Karpas-422 (cell line): ENCODE measurements around the gene MED15. TPM values are rescaled to one million over a fixed set of nuclear protein-coding genes. Genes with fewer than 3 reads are reported as not detected.

ENCODE experiments used
- DNase-seq: peaks from one replicate; pipeline ENCODE4 v3.0.0-alpha.2; 2015
- H2AFZ ChIP-seq: fragments of 200-600 bp; sonication (generic); 2 replicates; pipeline ENCODE4 v1.6.1; 2014; ENCODE audit warnings: antibody characterized with exemption, low read length, mixed read lengths
- H3K27ac ChIP-seq: fragments of 200-600 bp; sonication (generic); 2 replicates; pipeline ENCODE4 v1.5.1; 2014; ENCODE audit warnings: mild to moderate bottlenecking, low read length, moderate library complexity
- H3K27me3 ChIP-seq: fragments of 200-600 bp; sonication (generic); 2 replicates; pipeline ENCODE4 v1.6.1; 2014; ENCODE audit warnings: low read length, mixed read lengths
- H3K36me3 ChIP-seq: fragments of 200-600 bp; sonication (generic); 2 replicates; pipeline ENCODE4 v1.6.1; 2014; ENCODE audit warnings: low read length, mixed read lengths; ENCODE audit not compliant: insufficient read depth
- H3K4me1 ChIP-seq: fragments of 200-600 bp; sonication (generic); 2 replicates; pipeline ENCODE4 v1.6.1; 2014; ENCODE audit warnings: mild to moderate bottlenecking, low read length, mixed read lengths
- H3K4me2 ChIP-seq: fragments of 200-600 bp; sonication (generic); 2 replicates; pipeline ENCODE4 v1.6.1; 2014; ENCODE audit warnings: low read length, low read depth, mild to moderate bottlenecking; ENCODE audit not compliant: poor library complexity, severe bottlenecking
- H3K4me3 ChIP-seq: fragments of 200-600 bp; sonication (generic); 2 replicates; pipeline ENCODE4 v1.5.1; 2014; ENCODE audit warnings: mild to moderate bottlenecking, antibody characterized with exemption, low read length, mixed read lengths
- H3K79me2 ChIP-seq: fragments of 200-600 bp; sonication (generic); 2 replicates; pipeline ENCODE4 v1.6.1; 2014; ENCODE audit warnings: mild to moderate bottlenecking, low read length, mixed read lengths
- H3K9ac ChIP-seq: fragments of 200-600 bp; sonication (generic); 2 replicates; pipeline ENCODE4 v1.6.0; 2014; ENCODE audit warnings: low read length
- H3K9me2 ChIP-seq: fragments of 200-600 bp; sonication (generic), shearing (Covaris generic); replicated peaks from 2 replicates; pipeline ENCODE4 v1.6.0; 2014; ENCODE audit warnings: mild to moderate bottlenecking, low read length, moderate library complexity; ENCODE audit not compliant: insufficient read depth
- H3K9me3 ChIP-seq: fragments of 300-700, 200-600 bp; sonication (generic); 2 replicates; pipeline ENCODE4 v1.6.1; 2014; ENCODE audit warnings: low read length, mixed read lengths
- H4K20me1 ChIP-seq: fragments of 200-600 bp; sonication (generic); 2 replicates; pipeline ENCODE4 v1.6.1; 2014; ENCODE audit warnings: mild to moderate bottlenecking, antibody characterized with exemption, low read length, low read depth; ENCODE audit not compliant: insufficient read depth
- total RNA-seq: library from RNA; depleted of rRNA; stranded (reverse); fragments of >200 nt; shearing (Covaris generic); gene quantifications from 2 replicates; pipeline ENCODE4 v1.2.3, GENCODE V29; 2014; ENCODE audit warnings: low replicate concordance

The MED15 gene
- total RNA-seq, 1 experiment from 2014 or later: 36.9 TPM

DNA sequence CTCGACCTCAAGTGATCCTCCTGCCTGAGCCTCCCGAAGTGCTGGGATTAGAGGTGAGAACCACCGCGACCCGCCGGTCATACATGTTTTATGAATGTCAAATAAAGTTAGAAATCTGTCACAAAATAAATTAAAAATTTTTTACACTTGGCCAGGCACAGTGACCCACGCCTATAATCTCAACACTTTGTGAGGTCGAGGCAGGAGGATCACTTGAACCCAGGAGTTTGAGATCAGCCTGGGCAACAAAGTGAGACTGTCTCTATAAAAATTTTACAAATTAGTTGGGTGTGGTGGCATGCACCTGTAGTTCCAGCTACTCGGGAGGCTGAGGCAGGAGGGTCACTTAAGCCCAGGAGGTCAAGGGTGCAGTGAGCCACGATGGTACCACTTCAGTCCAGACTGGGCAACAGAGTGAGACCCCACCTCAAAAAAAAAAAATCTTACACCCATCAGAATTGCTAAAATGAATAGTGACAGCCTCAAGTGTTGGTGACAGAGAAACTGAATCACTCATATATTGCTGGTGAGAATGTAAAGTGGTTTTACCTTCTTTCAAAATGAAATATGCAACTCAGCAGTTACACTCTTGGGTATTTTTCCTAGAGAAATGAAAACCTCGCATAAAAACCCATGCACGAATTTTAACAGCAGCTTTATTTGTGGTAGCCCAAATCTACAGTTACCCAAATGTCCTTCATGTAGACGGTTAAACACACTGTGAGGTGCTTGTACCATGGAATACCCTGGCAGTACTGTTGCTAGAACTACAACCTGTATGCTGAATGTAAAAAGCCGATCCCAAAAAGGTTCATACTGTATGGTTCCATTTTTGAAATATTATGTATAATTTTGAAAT lies 55.4 kb downstream of the MED15 start:
- H2AFZ ChIP-seq: no peak overlapping the region
- H3K79me2 ChIP-seq: peaks cover 13% of the 10 kb centered on the region; the same call in 1 of the 2 replicates
- no peak overlapping the region for H3K4me2 ChIP-seq
- DNase-seq: no peak
- H3K4me1 ChIP-seq: no peaks in the 10 kb centered on the region
- no peak overlapping the region for H3K4me3 ChIP-seq
- H4K20me1 ChIP-seq: no peaks in the 10 kb centered on the region
- no peak overlapping the region for H3K27ac ChIP-seq
- no peaks in the 10 kb centered on the region for H3K27me3 ChIP-seq
- H3K36me3 ChIP-seq: peaks cover 35% of the 10 kb centered on the region
- H3K9me3 ChIP-seq: no peaks in the 10 kb centered on the region; the same call in 1 of the 2 replicates
- H3K9me2 ChIP-seq: no peaks in the 10 kb centered on the region
- no peak overlapping the region for H3K9ac ChIP-seq

DNA sequence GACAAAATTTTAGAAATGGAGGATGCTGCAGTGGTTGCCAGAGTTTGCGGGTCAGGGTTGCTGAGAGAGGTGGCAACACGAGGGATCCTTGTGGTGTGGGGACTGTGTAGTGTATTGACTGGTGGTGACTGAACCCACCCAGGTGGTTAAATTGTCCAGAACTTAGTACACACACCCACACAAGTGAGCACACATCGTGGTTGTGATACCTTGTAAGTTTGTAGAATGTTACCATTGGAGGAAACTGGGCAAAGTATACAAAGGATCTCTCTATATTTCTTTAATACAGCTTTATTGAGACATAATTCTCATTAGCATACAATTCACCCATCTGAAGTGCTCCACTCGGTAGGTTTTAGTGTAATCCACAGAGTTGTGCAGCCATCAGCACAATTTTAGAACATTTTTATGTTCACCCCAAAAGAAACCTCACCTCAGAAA lies 56.1 kb downstream of the MED15 start:
- Histone ChIP-seq H3K79me2 (peaks cover 8% of the 10 kb centered on the region; the same call in 1 of the 2 replicates), H4K20me1 (no peaks in the 10 kb centered on the region), H3K4me1 (no peaks in the 10 kb centered on the region), H3K27ac (no peak overlapping the region), H3K27me3 (no peaks in the 10 kb centered on the region), H3K4me3 (no peak overlapping the region), H3K9me2 (no peaks in the 10 kb centered on the region), H2AFZ (no peak overlapping the region), H3K9ac (no peak overlapping the region), H3K9me3 (no peaks in the 10 kb centered on the region; the same call in 1 of the 2 replicates), H3K4me2 (no peak overlapping the region), H3K36me3 (peaks cover 29% of the 10 kb centered on the region)
- no peak for DNase-seq

GRCh38 chr22:20563941-20564371 lies 56.5 kb downstream of the MED15 start:
- no peak overlapping the region for H3K9ac ChIP-seq
- DNase-seq: no peak
- H3K4me1 ChIP-seq: no peaks in the 10 kb centered on the region
- 0 out of 2 replicates have a peak, but pooled peaks cover 3% of the 10 kb centered on the region for H4K20me1 ChIP-seq
- H3K9me2 ChIP-seq: no peaks in the 10 kb centered on the region
- no peak overlapping the region for H3K4me3 ChIP-seq
- no peaks in the 10 kb centered on the region; the same call in 1 of the 2 replicates for H3K9me3 ChIP-seq
- peaks cover 24% of the 10 kb centered on the region for H3K36me3 ChIP-seq
- no peaks in the 10 kb centered on the region for H3K27me3 ChIP-seq
- 0 out of 2 replicates have a peak, but pooled peaks cover 5% of the 10 kb centered on the region for H3K79me2 ChIP-seq
- H3K4me2 ChIP-seq: no peak overlapping the region
- H2AFZ ChIP-seq: no peak overlapping the region
- no peak overlapping the region for H3K27ac ChIP-seq

- Histone ChIP-seq H3K9me3 (no peaks in the 10 kb centered on the region), H3K9ac (no peak overlapping the region), H3K79me2 (0 out of 2 replicates have a peak, but pooled peaks cover 5% of the 10 kb centered on the region), H3K36me3 (peaks cover 16% of the 10 kb centered on the region), H3K4me1 (no peaks in the 10 kb centered on the region), H3K27me3 (no peaks in the 10 kb centered on the region), H4K20me1 (0 out of 2 replicates have a peak, but pooled peaks cover 6% of the 10 kb centered on the region), H3K9me2 (no peaks in the 10 kb centered on the region), H3K4me3 (no peak overlapping the region), H2AFZ (no peak overlapping the region), H3K4me2 (no peak overlapping the region), H3K27ac (no peak overlapping the region)
- DNase-seq: no peak
Measured at GRCh38 chr22:20565079-20565734, 57.8 kb downstream of the MED15 start.

DNA sequence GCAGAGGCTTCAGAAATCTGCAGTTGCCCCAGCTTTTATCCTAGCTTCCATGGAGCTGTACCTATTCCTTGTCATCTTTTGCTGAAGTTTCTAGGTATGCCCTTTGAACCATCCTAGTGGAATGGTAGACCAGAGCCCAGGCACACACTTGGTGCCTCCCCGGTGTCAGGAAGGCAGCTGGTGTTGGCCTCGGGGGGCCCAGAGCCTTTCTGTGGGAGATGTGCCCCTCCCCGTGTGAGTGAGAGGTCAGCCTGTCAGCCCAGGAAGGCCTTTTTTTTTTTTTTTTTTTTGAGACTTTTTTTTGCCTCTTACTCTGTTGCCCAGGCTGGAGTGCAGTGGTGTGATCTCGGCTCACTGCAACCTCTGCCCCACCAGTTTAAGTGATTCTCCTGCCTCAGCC lies 58.4 kb downstream of the MED15 start:
- Histone ChIP-seq H4K20me1 (0 out of 2 replicates have a peak, but pooled peaks cover 6% of the 10 kb centered on the region), H3K36me3 (peaks cover 16% of the 10 kb centered on the region), H3K4me1 (no peaks in the 10 kb centered on the region), H3K9ac (no peak overlapping the region), H3K27ac (no peak overlapping the region), H3K9me2 (no peaks in the 10 kb centered on the region), H3K4me3 (no peak overlapping the region), H3K27me3 (no peaks in the 10 kb centered on the region), H3K79me2 (0 out of 2 replicates have a peak, but pooled peaks cover 5% of the 10 kb centered on the region), H2AFZ (no peak overlapping the region), H3K9me3 (no peaks in the 10 kb centered on the region), H3K4me2 (no peak overlapping the region)
- no peak for DNase-seq

DNA sequence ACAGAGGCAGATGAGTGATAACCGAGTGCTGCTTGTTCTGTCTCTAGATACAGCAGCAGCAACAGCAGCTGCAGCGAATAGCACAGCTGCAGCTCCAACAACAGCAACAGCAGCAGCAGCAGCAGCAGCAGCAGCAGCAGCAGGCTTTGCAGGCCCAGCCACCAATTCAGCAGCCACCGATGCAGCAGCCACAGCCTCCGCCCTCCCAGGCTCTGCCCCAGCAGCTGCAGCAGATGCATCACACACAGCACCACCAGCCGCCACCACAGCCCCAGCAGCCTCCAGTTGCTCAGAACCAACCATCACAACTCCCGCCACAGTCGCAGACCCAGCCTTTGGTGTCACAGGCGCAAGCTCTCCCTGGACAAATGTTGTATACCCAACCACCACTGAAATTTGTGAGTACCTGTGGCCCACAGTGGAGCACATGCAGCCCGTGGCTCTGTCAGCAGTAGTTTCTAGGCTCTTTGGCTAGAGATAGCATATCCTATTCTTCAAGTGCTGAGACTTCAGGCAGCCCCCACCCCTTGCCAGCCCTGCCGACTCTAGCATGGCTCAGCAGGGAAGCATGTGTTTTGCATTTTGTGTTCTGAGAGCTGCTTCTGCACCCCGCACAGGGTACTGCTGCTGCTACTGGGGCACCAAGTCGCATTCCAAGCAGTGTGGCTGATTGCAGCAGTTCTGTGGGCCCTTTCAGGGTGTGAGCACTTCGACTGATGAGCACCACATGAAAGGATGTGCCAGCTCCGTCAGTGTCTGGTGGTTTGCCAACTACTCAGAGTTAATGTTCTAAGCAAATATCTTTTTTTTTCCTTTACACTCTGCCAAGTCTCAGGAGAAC lies 59.2 kb downstream of the MED15 start:
- Histone ChIP-seq H3K79me2 (0 out of 2 replicates have a peak, but pooled peaks cover 5% of the 10 kb centered on the region), H3K27ac (no peak overlapping the region), H3K4me2 (no peak overlapping the region), H3K9me3 (no peaks in the 10 kb centered on the region), H3K36me3 (peaks cover 16% of the 10 kb centered on the region), H3K9ac (no peak overlapping the region), H3K27me3 (no peaks in the 10 kb centered on the region), H4K20me1 (0 out of 2 replicates have a peak, but pooled peaks cover 6% of the 10 kb centered on the region), H3K4me3 (no peak overlapping the region), H2AFZ (no peak overlapping the region), H3K9me2 (no peaks in the 10 kb centered on the region), H3K4me1 (no peaks in the 10 kb centered on the region)
- no peak for DNase-seq

GRCh38 chr22:20567371-20567847 lies 60.0 kb downstream of the MED15 start:
- Histone ChIP-seq H3K4me3 (no peak overlapping the region), H3K9ac (no peak overlapping the region)

More at GRCh38 chr22:20567371-20567847, 60.0 kb downstream of the MED15 start:
- Histone ChIP-seq H3K79me2 (0 out of 2 replicates have a peak, but pooled peaks cover 5% of the 10 kb centered on the region), H3K9me2 (no peaks in the 10 kb centered on the region), H3K36me3 (peaks cover 20% of the 10 kb centered on the region), H4K20me1 (0 out of 2 replicates have a peak, but pooled peaks cover 6% of the 10 kb centered on the region), H3K4me2 (no peak overlapping the region), H3K4me1 (no peaks in the 10 kb centered on the region), H3K27me3 (no peaks in the 10 kb centered on the region), H2AFZ (no peak overlapping the region), H3K9me3 (no peaks in the 10 kb centered on the region), H3K27ac (no peak overlapping the region)
- no peak for DNase-seq
